HG03060 (cell line): ENCODE results near the gene C14orf180.
"Not testable (repeated sequence)": the region's sequence is repeated elsewhere in the genome, so short reads cannot be mapped to it uniquely, and the experiment has no call there.

Experiments used
- ATAC-seq: cut with Tn5 transposase; IDR thresholded peaks from one replicate; pipeline ENCODE4 v1.9.1; 2021; ENCODE audit warnings: low read depth, moderate number of reproducible peaks; ENCODE audit not compliant: unreplicated experiment

The C14orf180 gene

DNA sequence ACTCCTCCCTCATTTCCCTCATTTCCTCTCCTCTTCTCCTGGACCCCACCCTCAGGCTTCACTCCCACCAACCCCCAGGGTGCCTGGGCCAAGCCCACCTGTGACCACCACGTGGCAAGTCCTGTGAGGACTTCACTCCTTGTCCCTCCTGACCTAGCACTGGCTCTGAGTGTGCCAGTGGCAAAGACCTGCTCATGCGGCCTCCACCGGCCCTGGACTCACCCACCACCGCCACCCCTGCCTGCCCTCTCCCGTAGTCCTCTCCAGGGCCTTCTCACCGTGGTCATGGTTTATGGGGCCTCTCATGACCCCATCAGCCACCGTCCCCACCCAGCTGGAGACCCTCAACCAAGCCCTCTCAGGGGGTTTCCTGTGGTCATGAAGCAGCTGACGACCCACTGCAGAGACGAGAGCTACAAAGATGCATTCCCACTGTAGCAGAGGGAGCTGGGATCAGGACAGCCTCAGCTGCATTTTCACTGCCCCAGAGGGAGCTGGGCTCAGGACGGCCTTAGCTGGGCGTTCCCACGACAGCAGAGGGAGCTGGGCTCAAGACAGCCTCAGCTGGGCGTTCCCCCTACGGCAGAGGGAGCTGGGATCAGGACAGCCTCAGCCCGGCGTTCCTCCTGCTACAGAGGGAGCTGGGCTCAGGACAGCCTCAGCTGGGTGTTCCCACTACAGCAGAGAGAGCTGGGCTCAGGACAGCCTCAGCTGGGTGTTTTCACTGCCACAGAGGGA, 3.2 kb upstream of the C14orf180 start:
- no peak for ATAC-seq

DNA sequence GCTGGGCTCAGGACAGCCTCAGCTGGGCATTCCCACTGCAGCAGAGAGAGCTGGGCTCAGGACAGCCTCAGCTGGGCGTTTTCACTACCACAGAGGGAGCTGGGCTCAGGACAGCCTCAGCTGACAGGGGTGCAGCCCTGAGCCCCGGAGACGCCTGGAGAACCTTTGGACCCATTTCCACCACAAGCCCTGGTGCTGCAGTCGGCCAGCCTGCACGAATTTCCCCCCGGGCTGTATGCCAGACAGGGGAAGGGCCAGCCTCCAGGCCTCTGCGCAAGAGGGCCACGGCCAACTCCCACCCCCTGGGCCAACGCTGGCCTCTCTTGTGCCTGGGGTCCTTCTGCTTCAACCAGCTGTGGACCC, 2.6 kb upstream of the C14orf180 start:
- ATAC-seq: no peak

DNA sequence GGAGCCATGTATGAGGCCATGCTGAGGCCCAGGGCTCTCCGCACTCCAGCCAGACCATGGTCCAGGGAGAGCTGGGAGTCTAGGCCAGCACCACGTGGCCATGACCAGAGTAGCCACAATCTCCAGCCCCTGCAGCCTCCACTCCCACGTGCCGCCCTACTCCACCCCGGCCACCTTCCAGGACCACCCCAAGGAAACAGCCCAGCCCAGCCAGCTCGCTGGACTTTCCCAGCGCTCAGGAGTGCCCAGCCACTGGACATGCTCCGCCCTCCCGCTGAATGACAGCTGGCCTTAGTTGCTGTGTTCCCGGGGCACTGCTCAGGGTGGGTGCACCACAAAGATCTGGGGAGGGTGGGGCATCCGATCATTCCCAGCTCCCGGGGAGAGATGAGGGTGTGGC, 2.1 kb upstream of the C14orf180 start:
- ATAC-seq: no peak

DNA sequence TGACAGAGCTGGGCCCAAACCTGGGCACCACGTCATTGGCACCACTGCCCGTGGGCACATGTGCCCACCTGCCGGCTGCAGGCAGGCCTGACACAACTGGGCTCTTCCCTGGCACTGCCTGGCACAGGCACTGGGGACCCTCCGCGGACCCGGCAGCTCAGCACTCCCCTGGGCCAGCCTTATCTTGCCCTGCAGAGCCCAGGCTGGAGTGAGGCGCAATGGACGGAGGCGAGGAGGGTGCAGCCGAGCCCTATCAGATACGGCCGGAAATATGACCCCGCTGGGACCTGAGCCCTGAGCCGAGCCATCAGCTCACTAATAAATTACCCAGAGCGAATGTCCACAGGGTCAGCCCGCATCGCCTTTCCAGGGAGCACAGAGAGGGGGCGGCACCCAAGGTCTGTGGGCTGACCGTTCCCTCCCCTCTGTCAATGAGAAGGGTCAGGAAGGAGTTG, 1.7 kb upstream of the C14orf180 start:
- ATAC-seq: no peak

DNA sequence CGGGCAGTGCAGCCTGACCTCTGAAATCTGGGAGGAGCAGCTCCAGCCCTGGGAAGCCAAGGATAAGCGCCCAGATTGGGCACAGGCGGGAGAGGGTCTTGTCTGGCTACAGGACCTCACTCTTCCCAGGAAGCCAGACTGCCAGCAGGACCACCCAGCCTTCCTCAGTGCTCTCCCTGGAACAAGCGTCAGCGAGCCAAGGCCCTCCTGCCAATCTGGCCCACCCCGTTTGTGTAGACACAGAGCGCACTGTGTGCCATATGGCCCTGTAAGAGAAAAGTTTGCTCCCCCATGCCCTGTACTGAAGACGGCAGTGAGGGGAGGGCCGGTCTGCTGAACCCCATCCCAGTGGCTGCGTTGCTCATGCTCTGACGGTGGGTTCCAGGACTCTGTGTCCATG, 1.2 kb upstream of the C14orf180 start:
- no peak for ATAC-seq

DNA sequence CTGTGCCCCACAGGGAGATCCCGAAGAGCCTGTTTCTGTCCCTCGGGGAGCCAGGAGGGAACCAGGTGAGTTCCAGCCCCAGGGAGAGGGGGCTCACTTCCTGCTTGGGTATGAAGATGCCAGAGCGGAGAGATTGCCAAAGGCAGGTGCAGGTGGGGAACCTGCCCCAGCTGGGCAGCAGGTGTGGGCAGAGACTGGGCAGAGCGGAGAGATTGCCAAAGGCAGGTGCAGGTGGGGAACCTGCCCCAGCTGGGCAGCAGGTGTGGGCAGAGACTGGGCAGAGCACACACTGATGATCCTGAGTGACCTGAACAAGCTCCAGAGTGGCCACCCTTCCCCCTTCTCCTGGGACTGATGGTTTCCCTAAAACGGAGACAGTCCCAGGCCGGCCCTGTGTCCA, 375 bp downstream of the C14orf180 start:
- not testable (repeated sequence) for ATAC-seq

DNA sequence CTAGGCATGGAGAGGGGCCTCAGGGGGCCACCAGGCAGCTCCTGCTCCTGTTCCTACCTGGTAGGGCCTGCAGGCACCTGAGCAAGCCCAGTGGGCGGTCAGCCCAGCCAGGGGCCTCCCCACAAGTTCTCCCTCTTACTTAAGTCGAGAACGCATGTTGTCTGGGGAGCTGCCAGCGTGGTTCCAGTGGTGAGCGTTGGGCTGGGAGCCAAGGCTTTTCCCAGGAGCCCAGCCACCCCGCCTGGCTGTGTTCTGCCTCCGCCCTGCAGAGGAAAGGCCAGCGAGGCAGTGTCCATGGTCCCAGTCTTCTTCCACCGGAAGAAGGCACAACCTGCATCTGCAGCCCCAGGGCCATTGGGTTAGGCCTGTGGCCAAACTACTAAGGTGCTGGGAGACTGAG, 1.4 kb downstream of the C14orf180 start:
- no peak for ATAC-seq

DNA sequence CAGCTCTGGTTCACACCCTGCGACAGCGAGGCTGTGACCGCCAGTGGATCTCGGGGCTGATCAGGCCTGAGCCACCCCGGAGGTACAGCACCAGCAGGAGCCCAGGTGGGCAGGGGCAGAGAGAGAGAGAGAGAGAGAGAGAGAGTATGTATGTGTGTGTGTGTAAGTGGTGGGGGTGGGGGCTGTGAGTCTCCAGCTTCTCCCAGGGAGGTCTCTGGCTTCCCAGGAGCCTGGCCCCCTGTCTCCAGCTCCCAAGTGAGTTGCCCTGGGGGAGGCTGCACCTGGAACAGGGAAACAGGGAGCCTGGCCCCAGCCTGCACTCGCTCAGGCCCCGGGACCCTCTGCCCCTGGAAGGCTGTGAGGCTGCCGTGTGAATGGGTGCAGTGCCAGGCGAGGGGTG, 2.0 kb downstream of the C14orf180 start:
- no peak for ATAC-seq

DNA sequence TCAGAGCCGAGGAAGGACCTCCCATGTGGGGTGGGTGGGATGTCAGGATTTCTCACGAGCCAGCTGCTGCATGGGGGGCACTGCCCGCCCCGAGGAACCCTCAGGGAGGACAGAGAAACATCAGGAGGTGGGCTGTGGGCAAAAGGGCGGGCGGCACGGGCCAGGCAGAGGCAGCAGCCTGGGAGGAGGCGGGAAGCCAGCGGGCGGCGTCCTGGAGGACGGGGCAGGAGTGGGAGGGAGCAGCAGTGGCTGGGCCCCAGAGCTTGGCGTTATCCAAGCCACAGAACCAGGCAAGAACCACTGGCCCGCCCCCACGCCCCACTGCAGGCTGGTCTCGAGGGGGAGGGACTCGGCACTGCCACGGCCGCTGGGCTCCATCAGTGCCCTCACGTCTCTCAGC, 2.4 kb downstream of the C14orf180 start:
- no peak for ATAC-seq

DNA sequence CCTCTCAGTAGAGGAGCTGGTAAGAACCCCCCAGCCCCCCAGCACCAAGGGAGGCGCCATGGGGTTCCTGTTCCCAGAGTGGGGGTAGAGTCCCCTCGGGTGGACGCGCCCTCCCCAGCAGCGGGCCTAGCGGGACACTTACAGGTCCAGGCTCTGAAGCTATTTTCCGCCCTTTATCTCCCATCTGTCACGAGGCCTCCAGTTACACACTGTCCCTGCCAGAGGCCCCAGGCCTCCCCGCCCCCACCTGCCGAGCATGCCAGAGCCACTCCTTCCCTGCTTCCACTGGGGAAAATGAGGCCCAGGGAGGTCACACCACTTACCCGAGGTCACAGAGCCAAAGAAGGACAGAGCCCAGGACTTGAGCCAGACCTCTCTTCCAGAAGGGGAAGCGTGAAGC, 3.1 kb downstream of the C14orf180 start:
- ATAC-seq: no peak

DNA sequence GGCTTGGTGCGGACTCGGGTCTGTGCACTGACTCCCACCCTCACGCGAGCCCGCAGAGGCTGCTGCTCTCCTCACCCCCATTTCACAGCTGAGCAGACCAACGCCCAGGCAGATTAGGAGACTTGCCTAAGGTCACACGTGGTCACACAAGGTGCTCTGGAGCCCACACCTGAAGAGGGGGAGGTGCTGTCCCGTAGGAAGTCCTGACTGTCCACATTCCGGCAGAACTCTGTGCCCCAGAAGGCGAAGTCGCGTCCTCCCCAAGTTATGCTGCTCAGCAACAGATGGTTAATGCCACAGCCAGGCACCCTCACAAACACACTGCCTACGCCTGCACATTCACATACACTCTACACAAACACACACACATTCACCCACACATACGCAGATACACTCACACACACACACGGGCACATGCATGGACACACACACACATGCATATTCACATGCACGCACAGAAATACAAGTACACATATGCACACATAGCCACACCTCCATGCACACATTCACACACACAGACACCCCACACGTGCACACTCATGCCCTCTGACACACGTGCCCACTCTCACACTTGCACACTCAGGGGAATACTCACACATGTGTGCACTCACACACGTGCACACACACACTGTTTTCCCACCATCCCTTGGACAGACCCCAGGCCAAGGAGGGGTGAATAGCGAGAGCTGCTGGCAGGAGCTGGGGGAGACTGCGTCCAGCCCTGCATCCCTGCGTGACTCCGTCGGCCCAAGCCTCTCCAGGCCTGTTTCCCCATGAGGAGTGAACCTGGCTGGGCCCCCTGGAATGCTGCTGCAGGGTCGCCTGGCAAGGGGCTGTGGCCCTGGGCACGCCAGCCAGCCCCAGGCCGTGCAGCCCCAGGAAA, 4.1 kb downstream of the C14orf180 start:
- no peak for ATAC-seq

DNA sequence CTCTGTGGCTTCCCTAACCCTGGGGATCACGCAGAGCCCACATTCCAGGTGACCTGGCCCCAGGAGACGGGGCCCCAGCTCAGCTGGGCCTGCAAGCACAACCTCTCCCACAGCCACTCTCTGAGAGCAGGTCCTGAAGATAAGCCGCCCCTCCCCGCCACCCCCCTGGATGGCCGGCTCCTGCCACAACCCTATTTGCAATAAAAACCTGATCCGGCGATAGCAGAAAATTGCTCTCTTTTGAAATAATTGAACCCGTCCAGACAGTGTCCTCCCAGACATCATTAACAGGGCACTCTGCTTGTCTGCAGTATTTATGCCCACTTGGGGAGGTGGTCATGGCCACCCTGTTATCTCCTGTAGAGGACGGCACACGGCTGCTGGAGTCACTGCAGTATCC, 5.0 kb downstream of the C14orf180 start:
- no peak for ATAC-seq

DNA sequence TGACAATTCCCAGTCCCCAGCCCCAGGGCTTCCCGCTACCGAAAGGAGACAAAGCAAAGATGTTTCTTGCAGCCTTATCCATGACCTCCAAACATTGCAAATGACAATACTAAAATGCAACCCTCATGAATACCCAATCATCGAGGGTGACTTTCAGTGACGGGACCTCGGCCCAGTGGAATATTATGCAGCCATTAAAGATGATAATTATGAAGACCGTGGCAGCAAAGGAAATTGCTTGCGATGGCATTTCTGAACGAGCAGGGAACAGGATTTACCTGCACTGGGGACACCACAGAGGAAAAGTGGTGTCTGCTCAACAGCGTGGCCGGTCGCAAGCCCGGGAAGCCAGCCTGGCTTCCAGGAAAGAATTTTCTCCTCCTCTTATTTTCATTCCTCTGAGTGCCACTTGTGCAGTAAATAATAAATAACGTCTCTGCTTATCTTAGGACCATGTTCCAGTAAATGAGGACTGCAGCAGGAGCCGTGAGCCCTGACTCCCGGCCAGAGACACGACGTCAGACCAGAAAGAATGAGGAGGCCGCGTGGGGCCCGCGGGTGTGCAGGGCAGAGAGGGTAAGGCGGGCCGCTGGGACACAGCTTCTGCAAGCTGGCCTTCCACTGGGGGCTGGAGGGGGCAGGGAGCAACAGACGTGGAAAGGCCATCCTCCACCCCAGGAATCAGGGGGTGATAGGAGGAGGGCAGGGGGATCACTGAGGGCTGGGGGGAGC, 6.6 kb downstream of the C14orf180 start:
- no peak for ATAC-seq

DNA sequence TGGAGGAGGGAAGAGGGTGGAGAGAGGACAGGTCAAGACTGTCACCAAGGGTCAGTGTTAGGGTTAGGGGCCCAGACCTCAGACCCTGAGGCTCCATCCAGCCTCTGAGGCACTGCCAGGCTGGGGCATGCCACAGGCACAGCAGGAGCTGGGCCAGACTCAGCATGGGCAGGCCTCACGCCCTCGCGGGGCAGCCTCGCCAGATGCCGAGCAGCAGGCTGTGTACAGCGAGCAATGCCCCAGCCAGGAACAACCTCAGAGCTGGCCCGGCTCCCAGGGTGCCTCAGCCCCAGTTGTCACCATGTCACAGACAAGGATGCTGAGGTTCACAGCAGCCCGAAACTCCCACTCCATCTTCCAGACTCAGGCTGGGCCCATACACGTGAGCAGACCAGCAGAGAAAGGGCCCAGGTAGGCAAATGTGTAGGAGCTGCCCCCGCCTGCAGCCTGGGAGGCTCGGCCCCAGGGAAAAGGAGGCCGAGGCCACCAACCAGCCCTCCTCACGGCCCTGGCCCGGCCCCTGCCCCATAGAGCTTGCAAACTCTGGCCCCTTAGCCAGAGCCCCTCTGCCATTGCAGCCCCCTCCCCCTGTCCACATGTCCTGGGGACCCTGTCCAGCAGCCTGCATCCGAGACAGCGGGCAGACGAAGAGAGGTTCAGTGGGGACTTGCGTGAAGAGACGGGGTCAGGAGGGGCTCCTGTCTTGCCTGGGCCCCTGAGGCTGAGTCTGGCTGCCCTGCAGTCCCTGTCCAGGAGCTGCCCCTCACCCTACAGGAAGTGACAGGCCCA, 7.5 kb downstream of the C14orf180 start:
- no peak for ATAC-seq

DNA sequence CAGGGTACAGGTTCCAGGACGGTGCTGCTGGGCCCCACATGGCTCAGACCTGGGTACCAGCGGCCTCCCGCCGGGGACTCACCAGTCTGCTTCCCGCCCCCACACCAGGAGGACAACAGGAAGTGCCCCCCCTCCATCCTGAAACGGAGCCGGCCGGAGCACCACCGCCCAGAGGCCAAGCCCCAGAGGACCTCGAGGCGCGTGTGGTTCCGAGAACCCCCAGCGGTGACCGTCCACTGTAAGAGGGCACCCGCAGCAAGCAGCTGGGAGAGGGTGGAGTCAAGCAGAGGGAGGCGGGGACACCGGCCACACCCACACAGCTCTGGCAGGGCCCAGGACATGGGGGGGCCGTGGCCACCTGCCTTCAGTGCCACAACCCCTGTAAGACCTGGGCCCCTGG, 8.1 kb downstream of the C14orf180 start:
- ATAC-seq: no peak

DNA sequence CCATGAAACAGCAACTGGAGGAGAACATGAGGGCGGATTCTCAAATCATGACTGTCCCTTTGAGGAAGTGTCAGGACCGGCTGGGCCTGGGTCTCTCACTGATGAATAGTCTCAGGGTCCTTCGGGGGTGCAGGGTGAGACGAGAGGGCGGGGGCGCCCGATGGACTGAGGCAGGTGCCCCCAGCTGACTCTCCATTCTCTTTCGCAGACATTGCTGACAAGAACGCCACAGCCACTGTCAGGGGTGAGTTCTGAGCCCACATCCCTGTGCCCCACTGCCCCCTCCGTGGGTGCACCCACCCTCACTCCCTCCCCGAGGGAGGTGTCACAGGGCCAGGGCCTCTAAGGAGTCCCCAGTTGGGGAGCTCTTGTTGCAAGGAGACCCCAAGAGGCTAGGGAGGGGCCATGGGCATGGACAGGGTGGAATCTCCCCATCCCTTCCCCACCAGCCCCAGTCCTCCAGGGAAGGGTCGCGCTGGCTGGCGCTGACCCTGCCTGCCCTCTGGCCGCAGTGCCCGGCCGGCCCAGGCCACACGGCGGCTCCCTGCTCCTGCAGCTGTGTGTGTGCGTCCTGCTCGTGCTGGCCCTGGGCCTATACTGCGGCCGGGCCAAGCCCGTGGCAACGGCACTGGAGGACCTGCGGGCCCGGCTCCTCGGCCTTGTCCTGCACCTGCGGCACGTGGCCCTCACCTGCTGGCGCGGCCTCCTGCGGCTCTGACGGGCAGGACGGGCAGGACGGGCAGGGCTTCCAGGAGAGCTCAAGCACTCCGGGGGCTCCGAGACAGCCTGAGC, 8.7 kb downstream of the C14orf180 start:
- ATAC-seq: no peak

DNA sequence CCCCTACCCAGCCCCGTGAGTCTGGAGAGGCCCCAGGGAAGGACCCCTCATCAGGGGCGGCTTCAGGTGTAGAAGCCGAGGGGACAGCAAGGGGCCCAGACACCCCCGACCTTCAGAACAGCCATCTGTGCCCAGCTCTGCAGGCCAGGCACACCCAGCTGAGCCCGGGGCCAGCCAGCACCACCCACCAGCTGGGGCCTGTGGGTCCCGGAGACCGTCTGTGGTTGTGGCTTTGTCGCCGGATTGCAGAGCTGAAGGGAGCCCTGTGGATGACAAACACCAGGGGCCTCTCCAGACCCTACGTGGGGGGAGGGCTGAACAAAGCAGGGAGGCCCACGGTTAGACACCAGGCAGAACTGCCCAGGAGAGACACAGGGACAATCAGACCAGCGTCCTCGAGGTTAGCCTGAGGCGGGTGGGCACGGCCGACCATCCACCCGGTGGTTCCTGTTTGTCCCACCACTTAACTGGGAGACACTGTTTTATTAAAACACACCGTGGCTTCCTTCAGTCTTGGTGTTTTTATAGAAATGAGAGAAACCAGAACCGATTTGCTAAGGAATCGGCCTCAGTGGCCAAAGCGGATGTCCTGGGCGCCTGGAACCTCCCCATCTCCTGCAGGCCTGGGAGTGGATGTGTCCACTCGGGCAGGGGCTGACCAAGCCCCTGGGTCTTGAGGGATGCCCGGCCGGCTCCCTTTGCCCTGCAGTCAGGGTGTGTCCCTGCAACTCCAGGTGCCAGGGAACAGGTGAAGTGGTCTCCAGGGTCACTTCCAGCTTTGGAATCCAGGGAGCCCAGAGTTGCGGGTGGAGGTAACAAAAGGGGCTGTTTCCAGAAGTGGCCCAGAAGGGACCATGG, 10.0 kb downstream of the C14orf180 start:
- ATAC-seq: no peak

DNA sequence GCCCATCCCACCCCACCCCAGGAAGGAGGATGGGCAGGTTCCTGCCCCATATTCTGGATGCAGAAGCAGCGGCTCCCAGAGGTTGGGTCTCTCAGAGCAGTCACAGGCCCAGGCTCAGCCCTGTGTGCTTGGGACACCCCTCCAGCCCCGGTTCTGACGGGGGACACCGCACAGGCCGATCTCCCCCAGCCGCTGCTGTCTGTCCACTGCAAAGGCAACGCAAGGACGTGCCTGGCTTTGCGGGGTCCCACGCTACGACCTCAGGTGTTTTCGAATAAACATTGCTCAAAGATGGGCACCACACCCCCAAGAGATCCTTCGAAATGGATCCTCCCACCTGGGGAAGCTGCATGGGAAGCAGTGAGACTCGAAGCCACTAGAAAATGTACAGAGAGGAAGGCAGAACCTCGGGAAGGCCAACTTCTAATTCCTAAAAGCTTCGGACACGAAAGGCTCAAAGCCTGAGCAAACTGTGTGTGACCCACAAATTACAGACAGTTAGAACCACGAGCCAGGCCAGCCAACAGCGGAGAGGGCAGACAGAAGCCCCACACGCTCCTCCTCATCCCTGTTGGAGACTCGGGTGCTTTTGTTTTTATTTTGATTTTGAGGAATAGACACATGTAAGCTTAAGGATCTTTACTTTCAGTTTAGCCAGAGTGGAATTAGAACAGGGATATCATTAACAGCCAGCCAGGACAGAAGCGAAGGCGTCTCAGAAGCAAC, 10.8 kb downstream of the C14orf180 start:
- no peak for ATAC-seq
